Prostate gland (tissue), 2 donors: ENCODE measurements around the gene JARID2. TPM values are rescaled to one million over a fixed set of nuclear protein-coding genes. Genes with fewer than 3 reads are reported as not detected.
"Not testable (repeated sequence)": the region's sequence is repeated elsewhere in the genome, so short reads cannot be mapped to it uniquely, and the experiment has no call there.

Experiments
- DNase-seq: peaks from one replicate; pipeline ENCODE4 v3.0.0-alpha.2; 2019; ENCODE audit warnings: low spot score
- H3K27ac ChIP-seq, 2 donors: fragments of 200-600 bp; sonication (generic); 2 replicates each; pipeline ENCODE4 v1.5.1; 2017 to 2019
- H3K27me3 ChIP-seq: fragments of 200-600 bp; sonication (generic); replicated peaks from 2 replicates; pipeline ENCODE4 v1.5.1; 2019; ENCODE audit not compliant: insufficient read depth
- H3K36me3 ChIP-seq, 2 donors: fragments of 200-600 bp; sonication (generic); 1 replicate in 1 of 2; 2 replicates in 1 of 2; pipeline versions ENCODE4 v1.5.1 to v1.8.1; 2017 to 2019
- H3K4me1 ChIP-seq: fragments of 200-600 bp; sonication (generic); replicated peaks from 2 replicates; pipeline ENCODE4 v1.5.1; 2019
- H3K4me3 ChIP-seq, 2 donors: fragments of 200-600 bp; sonication (generic); 2 replicates each; pipeline ENCODE4 v1.5.1; 2017 to 2019
- H3K9me3 ChIP-seq: fragments of 200-600 bp; sonication (generic); 2 replicates; pipeline ENCODE4 v1.5.1; 2017
- CTCF ChIP-seq, 4 experiments: fragments of 200-600 bp in 2 of 4; fragments of 450-650 bp in 2 of 4; sonication (generic) in 2 of 4; IDR thresholded peaks; 1 replicate in 3 of 4; 2 replicates in 1 of 4; pipeline ENCODE4 v1.5.1; 2016 to 2019; ENCODE audit warnings: antibody characterized with exemption in 4 of 4, mild to moderate bottlenecking in 2 of 4, moderate library complexity in 2 of 4
- POLR2A ChIP-seq: fragments of 450-650 bp; IDR thresholded peaks from one replicate; pipeline ENCODE4 v1.6.1; 2016; ENCODE audit warnings: antibody characterized with exemption, mild to moderate bottlenecking
- POLR2AphosphoS5 ChIP-seq: sonication (generic); formaldehyde crosslinking; IDR thresholded peaks from one replicate; pipeline ENCODE4 v1.6.1; 2017; ENCODE audit warnings: antibody characterized with exemption
- WGBS: methylation state at CpG from one replicate; pipeline ENCODE4 v1.1.5; 2018; 5-methylcytosine and 5-hydroxymethylcytosine counted together
- intact Hi-C: fragments of 100-400 bp; cut with DNase I; formaldehyde crosslinking; loops from one replicate; pipeline ENCODE4 v1.14.2; 2022
- total RNA-seq, 2 donors: library from RNA; depleted of rRNA; stranded (reverse); fragments of >200 nt; gene quantifications; one replicate each; pipeline ENCODE4 v1.1.0, GENCODE V29; 2016

JARID2 gene
- total RNA-seq, 2 donors from 2014 or later: 7.7 to 35.4 TPM

DNA sequence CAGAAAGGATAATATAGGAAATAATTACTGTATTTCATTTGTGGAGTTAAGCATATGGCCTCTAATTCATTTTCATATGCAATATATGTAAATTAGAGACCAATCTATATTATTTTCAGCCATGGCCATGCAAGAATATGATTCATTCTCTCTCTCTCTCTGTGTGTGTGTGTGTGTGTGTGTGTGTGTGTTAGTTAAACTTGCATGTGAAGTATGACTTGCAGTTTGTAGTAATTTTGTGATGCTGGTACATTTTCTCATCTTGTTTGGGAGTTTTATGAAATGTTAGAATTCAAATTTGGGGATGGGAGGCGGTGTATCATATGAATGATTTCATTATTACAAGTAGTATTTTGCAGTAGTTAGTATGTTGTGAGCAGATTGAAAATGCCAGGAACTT is 74.8 kb downstream of the JARID2 start:
- no peaks in the 10 kb centered on the region for H3K4me1 ChIP-seq
- 100% methylated on average over 1 of the region's 1 CpG for WGBS
- no peak overlapping the region for H3K27ac ChIP-seq
- intact Hi-C loops: no loop called here
- TF ChIP-seq POLR2A (no peak), CTCF (IDR thresholded peaks at IDR 0.05) (no peak), POLR2AphosphoS5 (no peak)
- DNase-seq: no peak
- no peak overlapping the region for H3K4me3 ChIP-seq
- H3K36me3 ChIP-seq: no peaks in the 10 kb centered on the region
- H3K9me3 ChIP-seq: no peaks in the 10 kb centered on the region
- H3K27me3 ChIP-seq: no peaks in the 10 kb centered on the region

GRCh38 chr6:15322184-15322583 is 76.3 kb downstream of the JARID2 start:
- TF ChIP-seq CTCF (IDR thresholded peaks at IDR 0.05): no peak
- TF ChIP-seq POLR2AphosphoS5: no peak
- no peak for TF ChIP-seq POLR2A
- H3K27ac ChIP-seq: no peak overlapping the region
- no peak overlapping the region for H3K4me3 ChIP-seq
- H3K4me1 ChIP-seq: no peaks in the 10 kb centered on the region
- WGBS: 87% methylated on average over 1 of the region's 1 CpG
- no peaks in the 10 kb centered on the region for H3K27me3 ChIP-seq
- DNase-seq: no peak
- H3K9me3 ChIP-seq: no peaks in the 10 kb centered on the region
- no peaks in the 10 kb centered on the region for H3K36me3 ChIP-seq
- intact Hi-C loops: no loop called here

GRCh38 chr6:15322781-15323536 is 77.1 kb downstream of the JARID2 start:
- Histone ChIP-seq H3K4me3 (no peak overlapping the region), H3K4me1 (no peaks in the 10 kb centered on the region), H3K9me3 (no peaks in the 10 kb centered on the region), H3K27ac (no peak overlapping the region), H3K36me3 (no peaks in the 10 kb centered on the region), H3K27me3 (no peaks in the 10 kb centered on the region)
- 75% methylated on average over 5 of the region's 5 CpGs for WGBS
- intact Hi-C loops: no loop called here
- TF ChIP-seq POLR2AphosphoS5: no peak
- no peak for TF ChIP-seq CTCF (IDR thresholded peaks at IDR 0.05)
- no peak for TF ChIP-seq POLR2A
- DNase-seq: no peak

- H3K27ac ChIP-seq, intact Hi-C loops, H3K36me3 ChIP-seq, H3K27me3 ChIP-seq, H3K4me3 ChIP-seq, H3K9me3 ChIP-seq, DNase-seq, H3K4me1 ChIP-seq: not testable (repeated sequence)
- 97% methylated on average over 11 of the region's 11 CpGs for WGBS
Measured at GRCh38 chr6:15323611-15324010, 77.7 kb downstream of the JARID2 start.

DNA sequence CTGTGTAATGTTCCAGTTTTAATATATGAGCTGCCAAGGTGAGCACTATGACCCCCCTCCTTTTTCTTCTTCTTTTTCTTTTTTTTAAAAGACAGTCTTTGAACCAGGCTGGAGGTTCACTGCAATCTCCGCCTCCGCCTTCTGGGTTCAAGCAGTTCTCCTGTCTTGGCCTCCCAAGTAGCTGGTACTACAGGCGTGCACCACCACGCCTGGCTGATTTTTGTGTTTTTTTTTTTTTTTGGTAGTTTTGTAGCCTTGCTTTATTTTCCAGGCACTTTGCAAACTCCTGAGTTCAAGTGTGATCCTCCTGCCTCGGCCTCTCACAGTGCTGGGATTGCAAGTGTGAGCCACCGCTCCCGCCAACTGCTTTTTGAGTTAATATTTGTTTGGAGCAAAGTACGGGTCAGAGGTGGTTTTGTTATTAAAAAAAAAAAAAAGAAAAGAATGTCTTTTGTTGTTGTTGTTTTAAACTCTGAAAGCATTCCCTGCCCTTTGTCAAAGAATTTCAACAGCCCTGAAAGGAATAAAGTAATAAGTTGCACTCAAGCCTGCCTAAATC is 78.6 kb downstream of the JARID2 start:
- no peak overlapping the region for H3K4me3 ChIP-seq
- H3K27me3 ChIP-seq: no peaks in the 10 kb centered on the region
- no peak for TF ChIP-seq POLR2AphosphoS5
- no peak for TF ChIP-seq POLR2A
- no peak for TF ChIP-seq CTCF (IDR thresholded peaks at IDR 0.05)
- no peak for DNase-seq
- no peaks in the 10 kb centered on the region for H3K4me1 ChIP-seq
- H3K36me3 ChIP-seq: no peaks in the 10 kb centered on the region
- H3K27ac ChIP-seq: no peak overlapping the region
- intact Hi-C loops: no loop called here
- H3K9me3 ChIP-seq: no peaks in the 10 kb centered on the region
- WGBS: 90% methylated on average over 8 of the region's 8 CpGs
